ENCODE results near the gene KIF4B.
"Not testable (repeated sequence)": the region's sequence is repeated elsewhere in the genome, so short reads cannot be mapped to it uniquely, and the experiment has no call there.

KIF4B gene, protein sequence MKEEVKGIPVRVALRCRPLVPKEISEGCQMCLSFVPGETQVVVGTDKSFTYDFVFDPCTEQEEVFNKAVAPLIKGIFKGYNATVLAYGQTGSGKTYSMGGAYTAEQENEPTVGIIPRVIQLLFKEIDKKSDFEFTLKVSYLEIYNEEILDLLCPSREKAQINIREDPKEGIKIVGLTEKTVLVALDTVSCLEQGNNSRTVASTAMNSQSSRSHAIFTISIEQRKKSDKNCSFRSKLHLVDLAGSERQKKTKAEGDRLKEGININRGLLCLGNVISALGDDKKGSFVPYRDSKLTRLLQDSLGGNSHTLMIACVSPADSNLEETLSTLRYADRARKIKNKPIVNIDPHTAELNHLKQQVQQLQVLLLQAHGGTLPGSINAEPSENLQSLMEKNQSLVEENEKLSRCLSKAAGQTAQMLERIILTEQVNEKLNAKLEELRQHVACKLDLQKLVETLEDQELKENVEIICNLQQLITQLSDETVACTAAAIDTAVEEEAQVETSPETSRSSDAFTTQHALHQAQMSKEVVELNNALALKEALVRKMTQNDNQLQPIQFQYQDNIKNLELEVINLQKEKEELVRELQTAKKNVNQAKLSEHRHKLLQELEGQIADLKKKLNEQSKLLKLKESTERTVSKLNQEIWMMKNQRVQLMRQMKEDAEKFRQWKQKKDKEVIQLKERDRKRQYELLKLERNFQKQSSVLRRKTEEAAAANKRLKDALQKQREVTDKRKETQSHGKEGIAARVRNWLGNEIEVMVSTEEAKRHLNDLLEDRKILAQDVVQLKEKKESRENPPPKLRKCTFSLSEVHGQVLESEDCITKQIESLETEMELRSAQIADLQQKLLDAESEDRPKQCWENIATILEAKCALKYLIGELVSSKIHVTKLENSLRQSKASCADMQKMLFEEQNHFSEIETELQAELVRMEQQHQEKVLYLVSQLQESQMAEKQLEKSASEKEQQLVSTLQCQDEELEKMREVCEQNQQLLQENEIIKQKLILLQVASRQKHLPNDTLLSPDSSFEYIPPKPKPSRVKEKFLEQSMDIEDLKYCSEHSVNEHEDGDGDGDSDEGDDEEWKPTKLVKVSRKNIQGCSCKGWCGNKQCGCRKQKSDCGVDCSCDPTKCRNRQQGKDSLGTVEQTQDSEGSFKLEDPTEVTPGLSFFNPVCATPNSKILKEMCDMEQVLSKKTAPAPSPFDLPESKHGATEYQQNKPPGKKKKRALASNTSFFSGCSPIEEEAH

DNA sequence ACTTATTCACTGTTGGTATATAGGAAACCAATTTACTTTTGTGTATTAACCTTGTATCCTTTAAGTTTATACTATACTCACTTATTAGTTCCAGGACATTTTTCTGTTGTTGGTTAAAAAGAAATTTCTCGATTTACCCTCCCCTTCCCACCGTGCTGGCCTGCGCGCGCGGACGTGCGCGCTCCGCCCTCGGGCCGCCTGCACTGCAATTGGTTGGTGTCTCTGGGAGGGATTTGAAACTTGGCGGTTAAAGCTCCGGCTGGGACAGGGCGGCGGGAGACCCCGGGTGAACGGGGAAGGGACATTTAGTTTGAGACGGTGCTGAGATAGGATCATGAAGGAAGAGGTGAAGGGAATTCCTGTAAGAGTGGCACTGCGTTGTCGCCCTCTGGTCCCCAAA is at the start of gene KIF4B:
Gene KIF4B, plus strand, starts transcription at position 230 of the 400 bp plus-strand sequence. Its CDS starts 105 bp downstream, at position 335.
- DNase-seq = no peak

DNA sequence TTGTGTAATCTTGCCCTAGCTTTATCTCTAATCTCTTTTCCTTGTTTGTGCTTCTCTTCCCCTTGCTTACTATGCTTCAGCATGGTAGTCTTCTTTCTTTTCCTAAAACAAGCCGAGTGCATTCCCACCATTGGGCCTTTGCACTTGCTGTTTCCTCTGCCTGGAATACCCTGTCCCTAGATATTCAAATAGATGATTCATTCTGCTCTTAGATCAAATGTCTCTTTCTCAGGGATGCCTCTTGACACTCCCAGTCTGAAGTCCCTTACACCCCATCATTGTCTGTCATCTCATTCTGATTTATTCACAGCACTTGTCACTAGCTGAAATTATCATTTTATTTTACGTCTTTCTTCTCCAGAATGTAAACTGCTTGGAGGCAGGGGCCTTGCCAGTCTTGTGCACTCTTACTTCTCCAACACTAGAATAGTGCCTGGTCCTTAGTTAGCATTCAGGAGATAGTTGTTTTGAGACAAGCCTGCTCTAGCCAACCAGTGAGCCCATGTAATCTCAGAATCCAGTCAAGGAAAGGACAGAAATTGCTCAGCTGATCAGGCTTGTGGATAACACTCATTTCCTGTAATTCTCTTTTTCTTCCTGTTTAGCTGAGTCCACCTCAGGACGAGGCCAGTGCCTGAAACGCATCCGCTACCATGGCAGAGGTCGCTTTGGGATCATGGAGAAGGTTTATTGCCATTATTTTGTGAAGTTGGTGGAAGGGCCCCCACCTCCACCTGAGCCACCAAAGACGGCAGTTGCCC is 47.3 kb upstream of the KIF4B start:
- DNase-seq = no peak

DNA sequence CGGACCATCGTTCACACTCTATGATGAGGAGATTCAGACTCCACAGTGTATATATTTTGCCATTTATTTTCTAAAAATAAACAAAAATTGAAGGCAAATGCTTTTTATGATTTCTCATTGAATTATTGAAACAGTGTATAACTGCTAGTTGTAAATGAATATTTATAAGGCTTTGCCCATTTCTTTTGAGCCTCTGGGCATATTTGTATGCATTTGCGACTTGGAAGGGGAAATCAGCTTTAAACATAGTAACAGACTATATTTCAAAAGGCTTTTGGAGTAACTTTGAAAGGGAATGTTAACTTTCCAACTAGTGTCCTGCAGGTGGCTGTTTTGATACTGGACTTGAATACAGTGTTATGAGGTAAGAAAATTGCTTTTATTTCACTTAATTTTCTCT is 46.7 kb upstream of the KIF4B start:
- DNase-seq = no peak

DNA sequence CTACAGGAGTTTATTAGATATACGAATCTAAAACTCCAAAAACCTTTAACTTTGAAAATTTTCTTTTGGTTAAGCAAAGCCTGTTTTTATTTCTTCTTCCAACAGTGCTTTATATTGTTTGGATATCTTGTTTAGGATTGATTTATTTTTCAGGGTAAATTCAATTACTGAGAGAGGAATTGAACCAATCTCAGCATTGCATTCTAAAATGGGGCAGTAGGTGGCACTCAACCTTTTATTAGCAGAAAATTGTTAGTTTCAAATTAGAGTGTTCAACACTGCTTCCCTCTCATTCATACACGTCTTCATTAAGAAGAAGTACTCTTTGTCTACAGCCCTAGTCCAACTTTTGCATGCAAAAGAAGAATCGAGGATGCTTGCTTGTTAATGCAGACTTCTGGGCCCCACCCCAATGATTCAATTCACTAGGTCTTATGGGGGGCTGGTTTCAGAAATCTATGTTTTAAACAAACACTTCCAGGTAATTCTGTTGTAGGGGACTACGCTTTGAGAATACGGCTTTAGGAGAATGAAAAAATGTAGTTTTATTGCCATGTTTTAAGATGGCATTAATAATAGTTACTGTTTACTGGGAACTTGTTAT is 46.0 kb upstream of the KIF4B start:
- DNase-seq = no peak

DNA sequence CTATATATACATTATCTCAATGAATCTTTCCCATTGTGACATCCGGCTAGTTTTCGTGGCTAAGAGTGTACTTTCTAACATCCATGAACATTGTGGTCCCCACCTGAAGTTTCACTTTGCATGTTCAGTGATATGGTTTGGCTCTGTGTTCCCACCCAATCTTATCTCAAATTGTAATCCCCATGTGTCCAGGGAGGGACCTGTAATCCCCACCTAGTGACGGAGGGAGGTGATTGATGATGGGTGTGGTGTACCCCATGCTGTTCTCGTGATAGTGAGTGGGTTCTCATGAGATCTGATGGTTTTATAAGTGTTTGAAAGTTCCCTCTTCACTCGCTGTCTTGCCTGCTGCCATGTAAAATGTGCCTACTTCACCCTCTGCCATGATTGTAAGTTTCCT is 44.6 kb upstream of the KIF4B start:
- no peak for DNase-seq

DNA sequence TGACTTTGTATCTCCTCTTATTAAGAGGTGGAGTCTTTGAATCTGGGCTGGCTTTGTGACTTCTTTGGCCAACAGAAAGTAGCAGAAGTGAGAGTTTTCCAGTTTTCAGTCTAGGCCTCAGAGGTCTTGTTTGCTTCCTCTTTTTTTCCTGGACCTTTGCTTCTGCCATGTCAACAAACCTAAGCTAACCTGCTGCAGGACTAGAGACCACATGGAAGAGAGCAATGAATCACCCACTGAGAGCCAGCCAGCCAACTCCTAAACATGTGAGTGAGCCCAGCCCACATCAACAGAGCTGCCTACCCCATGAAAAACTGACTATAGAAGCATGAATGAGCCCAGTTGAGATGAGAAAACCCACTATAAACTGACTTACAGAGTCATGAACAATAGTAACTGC is 42.8 kb upstream of the KIF4B start:
- no peak for DNase-seq

DNA sequence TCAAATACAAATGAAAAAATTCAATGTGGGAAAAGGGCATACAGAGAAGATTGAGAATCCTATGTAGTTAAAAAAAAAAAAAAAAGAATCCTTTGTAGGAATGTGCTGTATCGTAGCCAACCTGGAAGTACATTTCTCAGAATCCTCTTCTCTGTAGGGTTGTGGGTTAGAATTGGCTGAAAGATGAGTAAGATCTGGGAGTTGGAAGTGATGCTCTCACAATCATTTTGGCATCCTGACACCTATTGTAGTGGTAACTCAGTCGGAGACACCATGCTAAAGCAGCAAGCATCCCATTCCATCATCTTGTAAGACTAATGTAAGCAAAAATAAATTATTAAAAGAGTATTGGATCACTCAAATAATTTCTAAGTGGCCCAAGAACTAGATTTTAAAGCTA is 42.1 kb upstream of the KIF4B start:
- no peak for DNase-seq

DNA sequence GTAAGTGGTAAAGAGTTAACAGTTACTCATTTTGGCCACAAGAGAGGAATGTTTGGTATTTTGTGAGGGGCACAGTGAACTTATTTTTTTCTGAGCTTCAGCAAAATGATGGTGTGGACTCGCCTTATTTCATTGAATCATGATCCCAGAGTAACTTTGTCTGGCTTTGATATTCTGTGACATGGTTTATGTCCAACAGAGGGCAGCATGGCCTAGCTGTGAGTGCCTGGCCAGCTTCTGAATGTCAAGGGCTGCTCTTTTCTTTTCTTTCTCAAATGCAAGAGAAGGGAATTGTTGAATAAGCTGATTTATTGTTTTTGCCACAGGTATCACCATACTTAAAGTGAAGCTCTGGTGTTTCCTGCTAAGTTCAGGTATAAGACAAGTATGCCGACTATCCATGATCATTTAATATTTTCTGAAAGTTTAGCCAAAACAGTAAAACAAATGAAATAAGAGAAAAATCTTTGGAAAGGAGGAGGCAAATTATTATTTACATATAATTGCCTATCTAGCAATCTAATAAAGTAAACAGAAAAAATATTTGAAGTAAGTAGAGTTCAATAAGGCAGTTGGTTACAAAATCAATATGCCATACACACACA is 41.0 kb upstream of the KIF4B start:
- no peak for DNase-seq

DNA sequence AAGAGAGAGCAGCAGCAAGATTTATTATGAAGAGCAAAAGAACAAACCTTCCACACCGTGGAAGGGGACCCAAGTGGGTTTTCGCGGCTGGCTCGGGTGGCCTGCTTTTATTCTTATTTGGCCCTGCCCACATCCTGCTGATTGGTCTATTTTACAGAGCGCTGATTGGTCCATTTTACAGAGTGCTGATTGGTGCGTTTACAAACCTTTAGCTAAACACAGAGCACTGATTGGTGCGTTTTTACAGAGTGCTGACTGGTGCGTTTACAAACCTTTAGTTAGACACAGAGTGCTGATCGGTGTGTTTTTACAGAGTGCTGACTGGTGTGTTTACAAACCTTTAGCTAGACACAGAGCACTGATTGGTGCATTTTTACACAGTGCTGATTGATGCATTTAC is 37.5 kb upstream of the KIF4B start:
- DNase-seq = not testable (repeated sequence)

DNA sequence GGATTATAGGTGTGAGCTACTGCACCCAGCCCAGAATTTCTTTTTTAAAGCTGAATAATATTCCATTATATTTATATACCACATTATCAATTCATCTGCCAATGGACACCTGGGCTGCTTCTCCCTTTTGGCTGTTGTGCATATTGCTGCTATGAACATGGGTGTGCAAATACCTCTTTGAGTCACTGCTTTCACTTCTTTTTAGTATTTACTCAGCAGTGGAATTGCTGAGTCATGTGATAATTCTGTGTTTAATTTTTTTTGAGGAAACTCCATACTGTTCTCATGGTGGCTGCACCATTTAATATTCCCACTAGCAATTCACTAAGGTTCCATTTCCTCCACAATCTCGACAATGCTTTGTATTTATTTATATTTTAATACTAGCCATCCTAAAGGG is 36.1 kb upstream of the KIF4B start:
- no peak for DNase-seq

DNA sequence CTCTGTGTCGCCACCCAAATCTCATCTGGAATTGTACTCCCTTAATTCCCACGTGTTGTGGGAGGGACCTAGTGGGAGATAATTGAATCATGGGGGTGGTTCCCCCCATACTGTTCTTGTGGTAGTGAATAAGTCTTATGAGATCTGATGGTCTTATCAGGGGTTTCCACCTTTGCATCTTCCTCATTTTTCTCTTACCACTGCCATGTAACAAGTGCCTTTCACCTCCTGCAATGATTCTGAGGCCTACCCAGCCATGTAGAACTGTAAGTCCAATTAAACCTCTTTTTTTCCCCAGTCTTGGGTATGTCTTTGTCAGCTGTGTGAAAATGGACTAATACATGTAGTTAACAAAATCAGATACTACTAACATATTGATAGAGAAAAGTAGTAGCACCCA is 35.3 kb upstream of the KIF4B start:
- DNase-seq = not testable (repeated sequence)

DNA sequence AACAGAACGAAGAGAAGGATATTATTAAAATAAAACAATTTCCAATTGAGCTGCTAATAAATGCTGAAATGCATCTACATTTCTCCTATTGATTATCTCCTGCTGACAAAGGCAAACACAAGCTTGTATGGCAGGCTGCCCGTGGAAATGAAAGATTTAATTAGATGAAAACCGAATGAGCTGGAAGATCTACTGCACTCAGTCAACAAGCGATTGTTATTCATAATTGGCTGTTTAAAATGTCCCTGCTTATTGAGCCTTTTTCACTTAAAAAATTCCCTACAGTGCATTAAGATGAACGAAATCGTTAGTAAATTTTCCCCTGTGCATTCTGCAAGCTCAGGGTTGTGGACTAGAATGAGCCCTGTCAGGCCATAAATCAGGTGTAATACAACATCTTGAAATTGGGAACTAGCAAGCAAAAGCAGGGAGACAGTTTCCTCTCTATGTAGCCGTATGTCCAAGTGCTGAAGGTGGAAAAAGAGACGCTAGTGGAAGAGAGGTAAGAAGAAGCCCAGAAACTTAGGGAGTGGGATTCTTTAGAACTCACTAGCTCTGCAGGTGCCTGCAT is 28.5 kb upstream of the KIF4B start:
- DNase-seq = no peak

DNA sequence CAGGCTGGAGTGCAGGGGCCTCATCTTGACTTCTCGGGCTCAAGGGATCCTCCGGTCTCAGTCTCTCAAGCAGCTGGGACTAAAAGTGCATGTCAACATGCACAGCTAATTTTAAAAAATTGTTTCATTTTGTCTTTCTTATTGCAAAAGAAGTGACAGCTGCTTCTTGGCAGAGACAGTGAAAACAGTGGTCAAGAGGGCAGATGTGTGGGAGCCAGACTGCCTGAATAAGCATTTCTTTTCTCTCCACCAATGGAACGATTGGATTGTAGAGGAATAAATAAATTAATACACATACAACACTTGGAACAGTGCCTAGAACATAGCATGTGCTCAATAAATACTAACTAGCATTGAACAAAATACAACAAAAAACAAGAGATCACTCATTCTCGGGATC is 27.4 kb upstream of the KIF4B start:
- no peak for DNase-seq

DNA sequence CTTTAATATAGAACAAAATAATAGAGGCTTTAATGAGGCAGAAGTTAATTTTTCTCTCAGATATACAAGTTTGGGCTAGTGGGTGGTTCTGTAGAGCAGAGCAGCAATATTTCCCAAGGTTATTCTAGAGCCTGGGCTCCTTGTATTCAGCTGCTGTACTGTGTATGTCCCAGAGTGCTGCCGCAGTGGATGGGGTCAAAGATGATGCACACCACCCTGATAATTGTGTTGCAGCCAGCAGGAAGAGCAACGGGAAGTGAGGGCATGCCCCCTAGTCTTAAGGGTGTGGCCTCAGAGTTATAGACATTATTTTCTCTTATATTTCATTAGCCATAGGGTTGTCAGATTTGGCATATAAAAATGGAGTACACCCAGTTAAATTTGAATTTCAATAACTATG is 23.9 kb upstream of the KIF4B start:
- DNase-seq = no peak

DNA sequence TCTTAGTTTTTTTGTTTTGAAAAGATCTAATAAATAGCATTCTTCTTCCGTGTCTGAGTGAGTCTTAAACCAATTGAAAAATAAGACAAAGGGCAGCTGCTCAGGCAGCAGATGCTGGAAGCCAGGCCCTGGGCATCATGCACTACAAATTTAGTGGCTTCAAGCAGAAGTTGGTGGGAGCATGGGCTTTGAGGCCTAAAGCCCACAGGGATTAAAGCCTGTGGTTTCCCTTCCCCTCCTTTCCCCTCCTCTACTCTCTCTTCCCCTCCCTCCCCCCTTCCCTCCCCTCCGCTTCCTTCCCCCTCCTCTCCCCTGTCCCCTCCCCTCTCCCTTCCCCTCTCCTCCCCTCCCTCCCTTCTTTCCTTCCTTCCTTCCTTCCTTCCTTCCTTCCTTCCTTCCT is 20.1 kb upstream of the KIF4B start:
- DNase-seq = no peak

DNA sequence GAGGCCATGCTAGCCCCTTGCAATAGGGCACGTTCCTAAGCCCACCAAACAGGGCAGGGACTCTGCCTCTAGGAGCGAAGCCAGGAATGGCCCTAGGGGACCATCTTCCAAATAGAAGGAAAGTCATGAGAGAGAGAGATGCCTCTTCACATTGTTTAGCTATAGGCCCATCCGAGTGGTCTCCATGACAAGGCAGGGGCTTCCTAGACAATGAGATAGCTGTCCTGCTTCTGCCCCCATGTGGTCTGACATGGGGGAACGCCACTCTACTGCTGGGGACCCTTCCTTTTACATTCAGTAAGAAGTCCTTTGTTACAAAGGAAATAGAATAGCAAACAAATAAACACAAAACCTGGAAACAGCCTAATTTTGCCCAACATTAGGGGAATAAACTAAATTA is 17.9 kb upstream of the KIF4B start:
- no peak for DNase-seq

DNA sequence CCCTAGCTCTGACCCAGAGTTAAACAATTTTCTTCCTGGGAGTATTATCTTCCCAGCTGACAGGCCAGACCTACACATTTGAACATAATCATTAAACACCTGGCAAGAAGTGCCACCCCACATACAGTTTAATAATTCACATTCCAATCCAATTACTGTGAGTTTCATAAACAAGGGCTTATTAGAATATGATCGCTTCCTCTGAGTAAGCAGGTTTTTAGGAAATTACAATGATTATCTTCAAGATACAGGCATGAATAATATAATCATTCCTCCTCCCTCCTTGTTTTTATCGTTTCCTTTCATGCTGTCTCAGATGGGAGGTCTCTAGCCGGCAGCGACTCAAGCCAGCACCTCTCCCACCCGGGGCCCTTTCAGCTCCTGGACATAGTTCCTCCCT is 15.8 kb upstream of the KIF4B start:
- DNase-seq = no peak

DNA sequence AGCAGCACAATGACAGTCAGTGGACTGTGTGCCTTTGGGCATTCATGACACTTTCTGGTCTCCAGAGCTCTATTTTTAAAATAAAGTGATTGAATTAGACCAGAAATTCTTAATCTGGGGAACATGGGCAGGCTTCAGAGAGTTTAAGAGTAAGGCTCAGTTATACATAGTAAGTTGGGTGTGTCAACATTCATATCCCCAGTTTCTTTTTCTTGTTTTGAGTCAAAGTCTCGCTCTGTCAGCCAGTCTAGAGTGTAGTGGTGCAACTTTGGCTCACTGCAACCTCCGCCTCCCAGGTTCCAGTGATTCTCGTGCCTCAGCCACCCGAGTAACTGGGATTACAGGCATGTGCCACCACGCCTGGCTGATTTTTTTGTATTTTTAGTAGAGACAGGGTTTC is 13.7 kb upstream of the KIF4B start:
- no peak for DNase-seq

DNA sequence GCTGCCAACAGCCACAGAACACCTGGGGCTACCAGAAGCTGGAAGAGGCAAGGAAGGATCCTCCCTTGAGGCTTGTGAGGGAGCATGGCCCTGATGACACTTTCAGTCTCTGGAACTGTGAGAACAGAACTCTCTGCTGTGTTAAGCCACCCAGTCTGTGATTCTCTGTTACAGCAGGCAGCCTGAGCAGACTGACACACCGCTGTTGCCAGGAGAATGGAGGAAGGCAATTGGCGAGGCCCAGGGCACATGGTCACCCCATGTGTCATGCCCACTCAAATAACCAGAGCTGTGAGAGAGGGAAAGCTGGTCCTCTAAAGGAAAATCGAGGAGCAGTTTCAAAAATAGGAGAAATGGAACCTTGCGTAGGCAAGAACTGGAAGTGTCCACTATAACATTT is 12.0 kb upstream of the KIF4B start:
- no peak for DNase-seq

DNA sequence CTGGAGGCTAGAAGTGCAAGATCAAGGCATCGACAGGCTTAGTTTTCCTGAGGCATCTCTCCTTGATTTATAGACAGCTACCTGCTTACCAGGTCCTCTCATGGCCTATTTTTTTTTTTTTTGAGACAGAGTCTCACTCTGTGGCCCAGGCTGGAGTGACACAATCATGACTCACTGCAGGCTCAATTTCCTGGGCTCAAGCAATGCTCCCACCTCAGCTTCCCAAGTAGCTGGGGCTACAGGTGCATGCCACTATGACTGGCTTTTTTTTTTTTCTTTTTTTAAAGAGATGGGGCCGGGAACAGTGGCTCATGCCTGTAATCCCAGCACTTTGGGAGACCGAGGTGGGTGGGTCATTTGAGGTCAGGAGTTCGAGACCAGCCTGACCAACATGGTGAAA is 10.8 kb upstream of the KIF4B start:
- not testable (repeated sequence) for DNase-seq

DNA sequence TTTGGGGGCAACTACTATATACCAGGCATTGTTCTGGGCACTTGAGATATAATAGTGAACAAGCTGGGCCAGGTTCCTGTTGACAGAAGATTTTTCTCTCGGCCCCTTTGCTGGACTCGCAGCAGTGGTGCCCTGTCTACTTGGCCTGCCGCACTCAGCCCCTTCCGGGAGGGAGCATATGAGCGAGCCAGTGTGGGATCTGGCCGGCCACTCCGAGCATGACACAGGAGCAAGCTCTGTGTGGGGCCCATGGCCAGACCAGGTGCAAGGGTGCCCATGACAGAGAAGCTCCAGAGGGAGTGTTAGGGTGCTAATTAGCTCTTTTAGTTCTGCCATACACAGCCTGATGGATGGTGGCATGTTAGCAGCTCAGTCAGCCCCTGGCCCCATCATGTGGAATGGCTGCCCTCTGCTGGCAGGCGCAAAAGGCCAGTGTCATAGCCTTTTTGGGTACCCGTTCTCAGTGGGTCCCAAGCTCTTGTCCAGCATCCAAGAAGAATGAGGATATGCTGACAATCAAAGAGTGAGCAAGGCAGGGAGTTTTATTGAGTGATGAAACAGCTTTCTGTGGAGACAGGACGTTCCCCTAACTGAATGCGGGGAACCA is 9.3 kb upstream of the KIF4B start:
- DNase-seq = no peak
